Right renal pelvis (tissue), 4 donors: ENCODE measurements around the gene TRPM5. TPM values are rescaled to one million over a fixed set of nuclear protein-coding genes. Genes with fewer than 3 reads are reported as not detected.

Source experiments
- polyA plus RNA-seq, 4 donors: library from polyadenylated mRNA; unstranded; fragments of 120-200 nt; gene quantifications; one replicate each; pipeline ENCODE4 v1.2.1, GENCODE V29; 2013; ENCODE audit not compliant: insufficient read length in 4 of 4

Gene TRPM5
- polyA plus RNA-seq, 4 donors: 2.0 to 3.1 (median 3.0) TPM

Other genes with a start within 250 kb of the TRPM5 start
- 1 to 10 TPM; 2.6 to 4.5 (median 3.3) TPM for gene ASCL2, start 173.9 kb downstream of the TRPM5 start, polyA plus RNA-seq
- 1 to 10 TPM in 1 of 4 donors, under 1 TPM in 3; 0.62 to 1.0 (median 0.64) TPM for gene C11orf21, start 142.6 kb downstream of the TRPM5 start, polyA plus RNA-seq
- gene TSPAN32, start 142.5 kb downstream of the TRPM5 start, polyA plus RNA-seq: 1 to 10 TPM; 1.2 to 2.0 (median 1.5) TPM
- gene CD81, start 67.2 kb downstream of the TRPM5 start, polyA plus RNA-seq: 100 to 1,000 TPM; 647 to 670 (median 656) TPM
- gene TSSC4, start 43.8 kb downstream of the TRPM5 start, polyA plus RNA-seq: 10 to 100 TPM; 32.5 to 47.1 (median 37.6) TPM
- 10 to 100 TPM in 3 of 4 donors, 1 to 10 TPM in 1; 9.8 to 13.2 (median 12.0) TPM for gene KCNQ1, start 494 bp upstream of the TRPM5 start, polyA plus RNA-seq